Peyer's patch (tissue), 4 donors: Measurements from ENCODE around the gene HOXB13.

ENCODE experiments used
- CTCF ChIP-seq, 6 experiments: fragments of 450-650 bp in 4 of 6; fragments of 200-600 bp in 2 of 6; sonication (generic) in 1 of 6; IDR thresholded peaks; one replicate each; pipeline ENCODE4 v1.5.1; 2017 to 2019; ENCODE audit warnings: antibody characterized with exemption in 6 of 6, mild to moderate bottlenecking in 3 of 6, moderate library complexity in 1 of 6
- POLR2A ChIP-seq, 2 donors: fragments of 450-650 bp; IDR thresholded peaks; one replicate each; pipeline ENCODE4 v1.5.1; 2017; ENCODE audit warnings: antibody characterized with exemption in 2 of 2, mild to moderate bottlenecking in 2 of 2, moderate library complexity in 2 of 2

- TF ChIP-seq CTCF (IDR thresholded peaks at IDR 0.05) (no peak), POLR2A (IDR thresholded peaks at IDR 0.05) (no peak)
These were observed 4.4 kb upstream of the HOXB13 start for GRCh38 chr17:48732688-48733629.
